HL-60 (cell line): ENCODE results near the gene TTLL8.

Experiments used
- POLR2AphosphoS5 ChIP-seq: IDR thresholded peaks from 2 replicates; pipeline ENCODE4 v1.6.1; 2012; ENCODE audit warnings: low read depth
- TF ChIP-seq, protein P1 (sequence below): IDR thresholded peaks from one replicate; pipeline ENCODE4 v1.5.1; 2011; ENCODE audit warnings: low read length, control low read depth, inconsistent platforms; ENCODE audit not compliant: insufficient read depth

DNA sequence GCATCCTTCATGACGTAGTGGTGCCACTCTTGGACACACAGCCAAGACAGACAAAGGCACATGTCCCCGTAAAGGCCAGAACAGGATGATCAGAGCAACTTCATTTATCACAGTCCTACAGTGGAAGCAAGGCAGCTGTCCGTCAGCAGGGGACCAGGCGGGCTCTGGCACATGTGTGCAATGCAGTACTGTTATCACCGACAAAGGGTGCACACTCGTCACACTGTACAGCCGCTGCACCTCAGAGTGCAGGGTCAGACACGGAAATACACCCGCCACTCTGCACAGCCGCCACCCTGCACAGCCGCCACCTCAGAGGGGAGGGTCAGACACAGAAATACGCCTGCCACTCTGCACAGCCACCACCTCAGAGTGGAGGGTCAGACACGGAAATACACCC, 32.1 kb downstream of the TTLL8 start:
- TF ChIP-seq, protein P1, sequence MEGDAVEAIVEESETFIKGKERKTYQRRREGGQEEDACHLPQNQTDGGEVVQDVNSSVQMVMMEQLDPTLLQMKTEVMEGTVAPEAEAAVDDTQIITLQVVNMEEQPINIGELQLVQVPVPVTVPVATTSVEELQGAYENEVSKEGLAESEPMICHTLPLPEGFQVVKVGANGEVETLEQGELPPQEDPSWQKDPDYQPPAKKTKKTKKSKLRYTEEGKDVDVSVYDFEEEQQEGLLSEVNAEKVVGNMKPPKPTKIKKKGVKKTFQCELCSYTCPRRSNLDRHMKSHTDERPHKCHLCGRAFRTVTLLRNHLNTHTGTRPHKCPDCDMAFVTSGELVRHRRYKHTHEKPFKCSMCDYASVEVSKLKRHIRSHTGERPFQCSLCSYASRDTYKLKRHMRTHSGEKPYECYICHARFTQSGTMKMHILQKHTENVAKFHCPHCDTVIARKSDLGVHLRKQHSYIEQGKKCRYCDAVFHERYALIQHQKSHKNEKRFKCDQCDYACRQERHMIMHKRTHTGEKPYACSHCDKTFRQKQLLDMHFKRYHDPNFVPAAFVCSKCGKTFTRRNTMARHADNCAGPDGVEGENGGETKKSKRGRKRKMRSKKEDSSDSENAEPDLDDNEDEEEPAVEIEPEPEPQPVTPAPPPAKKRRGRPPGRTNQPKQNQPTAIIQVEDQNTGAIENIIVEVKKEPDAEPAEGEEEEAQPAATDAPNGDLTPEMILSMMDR, result no peak
- no peak for TF ChIP-seq POLR2AphosphoS5
